Ascending aorta (tissue), 2 donors: Measurements from ENCODE around the gene FUZ. TPM values are rescaled to one million over a fixed set of nuclear protein-coding genes. Genes with fewer than 3 reads are reported as not detected.

Source experiments
- DNase-seq, 2 donors: peaks; one replicate each; pipeline ENCODE4 v3.0.0-alpha.2; 2019; ENCODE audit warnings: low spot score in 2 of 2
- H3K27ac ChIP-seq, 2 donors: fragments of 200-600 bp; sonication (generic); one replicate each; pipeline ENCODE4 v1.5.1; 2016 to 2017; ENCODE audit warnings: mild to moderate bottlenecking in 1 of 2
- H3K27me3 ChIP-seq: fragments of 200-600 bp; sonication (generic); one replicate; pipeline ENCODE4 v1.5.1; 2017
- H3K36me3 ChIP-seq, 2 donors: fragments of 200-600 bp; sonication (generic); one replicate each; pipeline ENCODE4 v1.5.1; 2016
- H3K4me1 ChIP-seq, 2 donors: fragments of 200-600 bp; sonication (generic); one replicate each; pipeline ENCODE4 v1.5.1; 2016 to 2017; ENCODE audit warnings: mild to moderate bottlenecking in 1 of 2
- H3K4me3 ChIP-seq, 2 donors: fragments of 200-600 bp; sonication (generic); one replicate each; pipeline ENCODE4 v1.5.1; 2016 to 2017; ENCODE audit warnings: mild to moderate bottlenecking in 1 of 2
- H3K9me3 ChIP-seq, 2 donors: fragments of 200-600 bp; sonication (generic); one replicate each; pipeline ENCODE4 v1.5.1; 2016
- intact Hi-C: fragments of 100-400 bp; cut with DNase I; formaldehyde crosslinking; loops from one replicate; pipeline ENCODE4 v1.15.1; 2023
- total RNA-seq: library from RNA; depleted of rRNA; stranded (reverse); fragments of >200 nt; gene quantifications from one replicate; pipeline ENCODE4 v1.1.0, GENCODE V29; 2016
- TF ChIP-seq, protein P1 (sequence below), 3 experiments: fragments of 200-600 bp in 2 of 3; fragments of 450-650 bp in 1 of 3; sonication (generic) in 2 of 3; IDR thresholded peaks; one replicate each; pipeline ENCODE4 v1.5.1; 2016 to 2019; ENCODE audit warnings: antibody characterized with exemption in 3 of 3, mild to moderate bottlenecking in 1 of 3, moderate library complexity in 1 of 3

The FUZ gene
- total RNA-seq, 1 donor from 2014 or later: 22.1 TPM

DNA sequence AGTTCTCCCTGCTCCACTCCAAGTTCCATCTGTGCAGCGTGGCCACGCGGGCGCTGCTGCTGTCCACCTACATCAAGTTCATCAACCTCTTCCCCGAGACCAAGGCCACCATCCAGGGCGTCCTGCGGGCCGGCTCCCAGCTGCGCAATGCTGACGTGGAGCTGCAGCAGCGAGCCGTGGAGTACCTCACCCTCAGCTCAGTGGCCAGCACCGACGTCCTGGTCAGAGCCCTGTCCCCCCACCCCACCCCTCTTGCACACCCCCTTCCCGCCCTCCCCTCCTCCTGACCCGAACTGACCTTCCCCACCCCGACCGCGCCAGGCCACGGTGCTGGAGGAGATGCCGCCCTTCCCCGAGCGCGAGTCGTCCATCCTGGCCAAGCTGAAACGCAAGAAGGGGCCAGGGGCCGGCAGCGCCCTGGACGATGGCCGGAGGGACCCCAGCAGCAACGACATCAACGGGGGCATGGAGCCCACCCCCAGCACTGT lies 11.6 kb downstream of the FUZ start:
- peaks cover 72 to 87% of the 10 kb centered on the region in 2 donors for H3K36me3 ChIP-seq
- H3K9me3 ChIP-seq: no peaks in the 10 kb centered on the region
- H3K27ac ChIP-seq: peak overlapping the region in 1 of 2 donors; percentile 28
- H3K4me1 ChIP-seq: peaks cover 0 to 5% of the 10 kb centered on the region in 2 donors
- TF ChIP-seq, protein P1, sequence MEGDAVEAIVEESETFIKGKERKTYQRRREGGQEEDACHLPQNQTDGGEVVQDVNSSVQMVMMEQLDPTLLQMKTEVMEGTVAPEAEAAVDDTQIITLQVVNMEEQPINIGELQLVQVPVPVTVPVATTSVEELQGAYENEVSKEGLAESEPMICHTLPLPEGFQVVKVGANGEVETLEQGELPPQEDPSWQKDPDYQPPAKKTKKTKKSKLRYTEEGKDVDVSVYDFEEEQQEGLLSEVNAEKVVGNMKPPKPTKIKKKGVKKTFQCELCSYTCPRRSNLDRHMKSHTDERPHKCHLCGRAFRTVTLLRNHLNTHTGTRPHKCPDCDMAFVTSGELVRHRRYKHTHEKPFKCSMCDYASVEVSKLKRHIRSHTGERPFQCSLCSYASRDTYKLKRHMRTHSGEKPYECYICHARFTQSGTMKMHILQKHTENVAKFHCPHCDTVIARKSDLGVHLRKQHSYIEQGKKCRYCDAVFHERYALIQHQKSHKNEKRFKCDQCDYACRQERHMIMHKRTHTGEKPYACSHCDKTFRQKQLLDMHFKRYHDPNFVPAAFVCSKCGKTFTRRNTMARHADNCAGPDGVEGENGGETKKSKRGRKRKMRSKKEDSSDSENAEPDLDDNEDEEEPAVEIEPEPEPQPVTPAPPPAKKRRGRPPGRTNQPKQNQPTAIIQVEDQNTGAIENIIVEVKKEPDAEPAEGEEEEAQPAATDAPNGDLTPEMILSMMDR (IDR thresholded peaks at IDR 0.05): no peak
- intact Hi-C loops: no loop called here
- DNase-seq: no peak
- H3K4me3 ChIP-seq: peak overlapping the region; percentile 20 to 53
- no peaks in the 10 kb centered on the region for H3K27me3 ChIP-seq

DNA sequence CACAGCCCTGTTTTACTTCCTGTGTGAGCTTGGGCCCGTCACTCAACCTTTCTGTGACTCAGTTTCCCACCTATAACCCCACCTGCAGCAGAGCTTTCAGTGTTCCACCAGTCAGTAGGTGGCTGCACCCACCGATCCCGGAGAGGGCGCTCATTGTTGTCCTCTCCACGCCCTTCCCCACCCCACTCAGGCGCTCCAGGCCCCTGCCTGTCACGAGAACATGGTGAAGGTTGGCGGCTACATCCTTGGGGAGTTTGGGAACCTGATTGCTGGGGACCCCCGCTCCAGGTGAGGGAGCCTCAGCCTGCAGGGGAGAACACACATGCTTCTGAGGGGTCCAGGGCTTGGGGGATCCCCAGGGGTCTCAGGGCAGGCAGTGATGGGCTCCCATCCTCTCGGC lies 12.3 kb downstream of the FUZ start:
- H3K27me3 ChIP-seq: no peaks in the 10 kb centered on the region
- H3K36me3 ChIP-seq: peaks cover 75 to 90% of the 10 kb centered on the region in 2 donors
- H3K9me3 ChIP-seq: no peaks in the 10 kb centered on the region
- intact Hi-C loops: no loop called here
- no peak for DNase-seq
- H3K4me1 ChIP-seq: peaks cover 0 to 5% of the 10 kb centered on the region in 2 donors
- TF ChIP-seq, protein P1 (IDR thresholded peaks at IDR 0.05): no peak
- H3K27ac ChIP-seq: no peak overlapping the region
- no peak overlapping the region for H3K4me3 ChIP-seq

DNA sequence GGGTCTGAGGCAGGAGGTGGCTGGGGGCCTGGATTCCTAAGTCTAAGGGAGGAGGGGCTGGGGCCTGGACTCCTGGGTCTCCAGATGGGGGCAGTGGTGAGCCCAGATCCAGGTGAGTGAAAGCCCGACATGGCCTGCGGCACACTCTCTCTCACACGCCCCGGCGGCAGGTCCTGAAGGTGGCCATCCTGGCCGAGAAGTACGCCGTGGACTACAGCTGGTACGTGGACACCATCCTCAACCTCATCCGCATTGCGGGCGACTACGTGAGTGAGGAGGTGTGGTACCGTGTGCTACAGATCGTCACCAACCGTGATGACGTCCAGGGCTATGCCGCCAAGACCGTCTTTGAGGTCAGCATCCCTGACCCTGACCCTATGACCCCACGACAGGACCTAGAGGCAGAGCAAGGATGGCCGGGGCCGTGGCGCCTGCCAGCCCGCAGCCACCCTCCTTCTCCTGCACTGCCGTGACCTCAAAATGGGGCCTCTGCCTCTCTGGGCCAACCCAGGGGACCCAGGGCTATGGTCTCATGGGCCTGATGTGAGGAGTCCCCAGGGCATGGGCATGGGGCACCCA lies 13.2 kb downstream of the FUZ start:
- no peak overlapping the region for H3K4me3 ChIP-seq
- intact Hi-C loops: no loop called here

DNA sequence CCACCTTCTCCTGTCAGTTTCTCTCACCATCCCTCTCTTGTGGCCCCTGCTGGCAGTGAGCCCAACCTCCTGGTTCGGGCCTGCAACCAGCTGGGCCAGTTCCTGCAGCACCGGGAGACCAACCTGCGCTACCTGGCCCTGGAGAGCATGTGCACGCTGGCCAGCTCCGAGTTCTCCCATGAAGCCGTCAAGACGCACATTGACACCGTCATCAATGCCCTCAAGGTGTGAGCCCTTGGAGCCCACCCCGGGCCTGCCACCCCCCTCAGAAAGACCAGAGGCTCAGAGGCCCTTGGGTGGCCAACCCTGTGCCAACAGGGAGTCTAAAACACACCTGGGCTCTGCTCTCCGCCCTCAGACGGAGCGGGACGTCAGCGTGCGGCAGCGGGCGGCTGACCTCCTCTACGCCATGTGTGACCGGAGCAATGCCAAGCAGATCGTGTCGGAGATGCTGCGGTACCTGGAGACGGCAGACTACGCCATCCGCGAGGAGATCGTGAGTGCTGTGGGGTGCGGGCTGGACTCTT lies 13.8 kb downstream of the FUZ start:
- H3K27ac ChIP-seq: no peak overlapping the region

More for the DNA sequence above, 13.2 kb downstream of the FUZ start:
- TF ChIP-seq, protein P1 (IDR thresholded peaks at IDR 0.05): no peak
- Histone ChIP-seq H3K9me3 (no peaks in the 10 kb centered on the region), H3K27ac (no peak overlapping the region), H3K36me3 (peaks cover 75 to 92% of the 10 kb centered on the region in 2 donors), H3K4me1 (peaks cover 0 to 5% of the 10 kb centered on the region in 2 donors), H3K27me3 (no peaks in the 10 kb centered on the region)
- peak in 1 of 2 donors; percentile 59 for DNase-seq

DNA sequence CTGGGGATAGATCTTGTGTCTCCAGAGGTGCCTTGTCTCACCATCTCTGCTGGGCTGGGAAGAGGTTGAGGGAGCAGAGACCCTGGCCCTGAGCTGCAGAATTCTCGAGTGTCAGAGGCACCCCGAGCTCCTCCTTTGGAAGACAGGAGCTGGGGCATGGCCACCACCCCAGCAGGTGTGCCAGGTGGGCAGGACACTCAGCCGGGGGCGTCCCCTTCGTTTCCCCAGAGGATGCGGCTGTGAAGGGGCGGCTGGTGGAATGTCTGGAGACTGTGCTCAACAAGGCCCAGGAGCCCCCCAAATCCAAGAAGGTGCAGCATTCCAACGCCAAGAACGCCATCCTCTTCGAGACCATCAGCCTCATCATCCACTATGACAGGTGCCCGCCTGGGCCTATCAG lies 14.5 kb downstream of the FUZ start:
- TF ChIP-seq, protein P1 (IDR thresholded peaks at IDR 0.05): no peak
- Histone ChIP-seq H3K4me3 (no peak overlapping the region), H3K36me3 (peaks cover 72 to 94% of the 10 kb centered on the region in 2 donors), H3K4me1 (peaks cover 0 to 5% of the 10 kb centered on the region in 2 donors), H3K9me3 (no peaks in the 10 kb centered on the region), H3K27me3 (no peaks in the 10 kb centered on the region), H3K27ac (no peak overlapping the region)
- intact Hi-C loops: no loop called here
- peak in 1 of 2 donors; percentile 58 for DNase-seq

More for the DNA sequence above, 13.8 kb downstream of the FUZ start:
- Histone ChIP-seq H3K4me3 (no peak overlapping the region), H3K4me1 (peaks cover 0 to 5% of the 10 kb centered on the region in 2 donors), H3K27me3 (no peaks in the 10 kb centered on the region), H3K36me3 (peaks cover 75 to 92% of the 10 kb centered on the region in 2 donors), H3K9me3 (no peaks in the 10 kb centered on the region)
- TF ChIP-seq, protein P1 (IDR thresholded peaks at IDR 0.05): no peak
- peak in 1 of 2 donors; percentile 61 for DNase-seq
- intact Hi-C loops: no loop called here
